Upper lobe of left lung (tissue), 4 donors: ENCODE measurements around the gene PRM2.

ENCODE experiments used
- CTCF ChIP-seq, 6 experiments: fragments of 450-650 bp in 4 of 6; fragments of 200-600 bp in 2 of 6; sonication (generic) in 2 of 6; IDR thresholded peaks; one replicate each; pipeline ENCODE4 v1.5.1; 2016 to 2019; ENCODE audit warnings: antibody characterized with exemption in 6 of 6
- POLR2A ChIP-seq, 4 donors: fragments of 450-650 bp; IDR thresholded peaks; one replicate each; pipeline ENCODE4 v1.5.1; 2016 to 2017; ENCODE audit warnings: antibody characterized with exemption in 4 of 4, mild to moderate bottlenecking in 2 of 4

- TF ChIP-seq POLR2A (IDR thresholded peaks at IDR 0.05) (no peak), CTCF (IDR thresholded peaks at IDR 0.05) (no peak)
These were observed 49.3 kb upstream of the PRM2 start for GRCh38 chr16:11325404-11326083.
